GM12891 (cell line): ENCODE data around the gene FAM184A.

Experiments
- PAX5 ChIP-seq: IDR thresholded peaks from 2 replicates; pipeline ENCODE4 v1.6.1; 2011; ENCODE audit warnings: low read length, moderate library complexity, mild to moderate bottlenecking; ENCODE audit not compliant: insufficient read depth, severe bottlenecking
- POLR2A ChIP-seq: IDR thresholded peaks from 2 replicates; pipeline ENCODE4 v1.6.1; 2011; ENCODE audit warnings: low read depth, low read length, control low read depth
- POLR2AphosphoS5 ChIP-seq: IDR thresholded peaks from 2 replicates; pipeline ENCODE4 v1.6.1; 2011; ENCODE audit warnings: low read depth, low read length, control low read depth
- SPI1 ChIP-seq: IDR thresholded peaks from 2 replicates; pipeline ENCODE4 v1.6.1; 2011; ENCODE audit warnings: low read depth, low read length, control low read depth
- TAF1 ChIP-seq: IDR thresholded peaks from 2 replicates; pipeline ENCODE4 v1.6.1; 2011; ENCODE audit warnings: low read depth, low read length, control low read depth

- TF ChIP-seq POLR2A (no peak), POLR2AphosphoS5 (no peak), SPI1 (no peak), TAF1 (no peak), PAX5 (no peak)
Measured at GRCh38 chr6:119076576-119077390, 1.7 kb downstream of the FAM184A start.
